WTC11 (cell line): ENCODE results near the gene IL9. TPM values are rescaled to one million over a fixed set of nuclear protein-coding genes. Genes with fewer than 3 reads are reported as not detected.

Experiments
- ATAC-seq: fragments of 200-7000 bp; cut with Tn5 transposase; 2 replicates; pipeline ENCODE4 v1.10.0; 2021; ENCODE audit warnings: mild to moderate bottlenecking, moderate library complexity
- CTCF ChIA-PET: fragments of 300-600 bp; sonication (Branson Sonifier 250); formaldehyde crosslinking; loops from one replicate; lab custom pipeline; 2021; ENCODE audit warnings: antibody characterized with exemption; lab: Charles Lee
- POLR2A ChIA-PET: fragments of 350-600 bp; sonication (Branson Sonifier 250); formaldehyde crosslinking; loops from one replicate; lab custom pipeline; 2021; ENCODE audit warnings: antibody characterized with exemption; lab: Charles Lee
- DNase-seq: peaks from one replicate; pipeline ENCODE4 v3.0.0; 2021; ENCODE audit warnings: low spot score
- H3K27ac Mint-ChIP-seq: 2 replicates; pipeline ENCODE4 v1.8.0; 2021; ENCODE audit warnings: mixed read lengths
- H3K27me3 Mint-ChIP-seq: 2 replicates; pipeline ENCODE4 v1.8.0; 2021; ENCODE audit warnings: low read depth, mild to moderate bottlenecking, moderate library complexity, mixed read lengths
- H3K36me3 Mint-ChIP-seq: 2 replicates; pipeline ENCODE4 v1.8.0; 2021; ENCODE audit warnings: mixed read lengths
- H3K4me1 Mint-ChIP-seq: 2 replicates; pipeline ENCODE4 v1.8.0; 2022; ENCODE audit warnings: mixed read lengths
- H3K4me3 Mint-ChIP-seq: 2 replicates; pipeline ENCODE4 v1.8.0; 2021; ENCODE audit warnings: mild to moderate bottlenecking, moderate library complexity, mixed read lengths
- H3K9me3 Mint-ChIP-seq: 2 replicates; pipeline ENCODE4 v1.8.0; 2021; ENCODE audit warnings: mixed read lengths
- CREM ChIP-seq: sonication (generic); formaldehyde crosslinking; IDR thresholded peaks from 2 replicates; pipeline ENCODE4 v1.8.1; 2022; ENCODE audit warnings: mild to moderate bottlenecking, missing genetic modification reagents, moderate library complexity
- ESRRA ChIP-seq: sonication (generic); formaldehyde crosslinking; IDR thresholded peaks from 2 replicates; pipeline ENCODE4 v1.8.1; 2022; ENCODE audit warnings: mild to moderate bottlenecking, missing genetic modification reagents, borderline replicate concordance
- FOXK1 ChIP-seq: sonication (generic); formaldehyde crosslinking; IDR thresholded peaks from 2 replicates; pipeline ENCODE4 v1.8.0; 2022; ENCODE audit warnings: mild to moderate bottlenecking, moderate library complexity, missing genetic modification reagents
- GRHL2 ChIP-seq: fragments of 250-450 bp; sonication (Bioruptor Pico); IDR thresholded peaks from 2 replicates; pipeline ENCODE4 v1.8.0; 2022; ENCODE audit warnings: mild to moderate bottlenecking, moderate library complexity; ENCODE audit not compliant: insufficient replicate concordance, severe bottlenecking
- NR1H2 ChIP-seq: sonication (generic); formaldehyde crosslinking; IDR thresholded peaks from 2 replicates; pipeline ENCODE4 v1.9.0; 2021; ENCODE audit warnings: mild to moderate bottlenecking, moderate library complexity, missing genetic modification reagents
- TP53 ChIP-seq: sonication (generic); formaldehyde crosslinking; IDR thresholded peaks from 2 replicates; pipeline ENCODE4 v1.8.1; 2023; ENCODE audit warnings: mild to moderate bottlenecking, missing genetic modification reagents
- ZBTB21 ChIP-seq: sonication (generic); formaldehyde crosslinking; IDR thresholded peaks from 2 replicates; pipeline ENCODE4 v1.8.1; 2023; ENCODE audit warnings: mild to moderate bottlenecking, missing genetic modification reagents, borderline replicate concordance
- ZNF671 ChIP-seq: fragments of 250-450 bp; sonication (Bioruptor Pico); IDR thresholded peaks from 2 replicates; pipeline ENCODE4 v1.8.0; 2021; ENCODE audit warnings: mild to moderate bottlenecking
- total RNA-seq: library from RNA; stranded (reverse); gene quantifications from 3 replicates; pipeline ENCODE4 v1.2.3, GENCODE V29; 2021
- TF ChIP-seq, protein P1 (sequence below): sonication (generic); formaldehyde crosslinking; IDR thresholded peaks from 2 replicates; pipeline ENCODE4 v1.8.0; 2023; ENCODE audit warnings: missing genetic modification reagents, mild to moderate bottlenecking, borderline replicate concordance
- TF ChIP-seq, protein P2 (sequence below): sonication (generic); formaldehyde crosslinking; IDR thresholded peaks from 2 replicates; pipeline ENCODE4 v1.8.0; 2022; ENCODE audit warnings: mild to moderate bottlenecking, missing genetic modification reagents
- TF ChIP-seq, protein P3 (sequence below): fragments of 250-450 bp; sonication (Bioruptor Pico); IDR thresholded peaks from 2 replicates; pipeline ENCODE4 v1.9.0; 2021; ENCODE audit warnings: mild to moderate bottlenecking
- TF ChIP-seq, protein P4 (sequence below): sonication (generic); formaldehyde crosslinking; IDR thresholded peaks from 2 replicates; pipeline ENCODE4 v1.8.1; 2022; ENCODE audit warnings: mild to moderate bottlenecking, missing genetic modification reagents, moderate library complexity, borderline replicate concordance
- TF ChIP-seq, protein P5 (sequence below): sonication (generic); formaldehyde crosslinking; IDR thresholded peaks from 2 replicates; pipeline ENCODE4 v1.8.1; 2023; ENCODE audit warnings: mild to moderate bottlenecking, moderate library complexity, missing genetic modification reagents
- TF ChIP-seq, protein P6 (sequence below): fragments of 250-450 bp; sonication (Bioruptor Pico); IDR thresholded peaks from 2 replicates; pipeline ENCODE4 v1.8.0; 2021; ENCODE audit warnings: mild to moderate bottlenecking
- TF ChIP-seq, protein P7 (sequence below): sonication (generic); formaldehyde crosslinking; IDR thresholded peaks from 2 replicates; pipeline ENCODE4 v1.8.0; 2022; ENCODE audit warnings: missing genetic modification reagents
- TF ChIP-seq, protein P8 (sequence below): sonication (generic); formaldehyde crosslinking; IDR thresholded peaks from 2 replicates; pipeline ENCODE4 v1.8.0; 2023; ENCODE audit warnings: missing genetic modification reagents

IL9 gene
- total RNA-seq, 1 experiment from 2014 or later: not detected

DNA sequence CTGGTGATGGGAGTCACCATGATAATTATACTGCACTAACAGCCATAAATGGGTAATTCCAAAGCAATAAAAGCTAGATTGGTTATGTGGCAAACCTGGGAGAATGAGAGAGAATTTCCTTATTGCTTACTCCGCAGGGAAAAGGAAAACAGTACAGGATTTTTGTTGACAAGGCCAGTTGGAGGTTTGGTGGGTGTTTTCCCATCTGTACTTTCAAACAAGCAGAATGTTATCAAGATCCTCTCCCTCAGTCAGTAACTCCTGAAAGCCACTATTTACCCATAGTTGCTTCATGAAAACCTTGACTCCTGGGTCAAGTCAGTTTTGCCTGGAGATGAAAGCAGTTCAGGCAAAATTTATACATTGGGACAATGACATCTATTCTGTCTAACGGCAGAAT, 26.4 kb downstream of the IL9 start (continued):
- TF ChIP-seq, protein P1, sequence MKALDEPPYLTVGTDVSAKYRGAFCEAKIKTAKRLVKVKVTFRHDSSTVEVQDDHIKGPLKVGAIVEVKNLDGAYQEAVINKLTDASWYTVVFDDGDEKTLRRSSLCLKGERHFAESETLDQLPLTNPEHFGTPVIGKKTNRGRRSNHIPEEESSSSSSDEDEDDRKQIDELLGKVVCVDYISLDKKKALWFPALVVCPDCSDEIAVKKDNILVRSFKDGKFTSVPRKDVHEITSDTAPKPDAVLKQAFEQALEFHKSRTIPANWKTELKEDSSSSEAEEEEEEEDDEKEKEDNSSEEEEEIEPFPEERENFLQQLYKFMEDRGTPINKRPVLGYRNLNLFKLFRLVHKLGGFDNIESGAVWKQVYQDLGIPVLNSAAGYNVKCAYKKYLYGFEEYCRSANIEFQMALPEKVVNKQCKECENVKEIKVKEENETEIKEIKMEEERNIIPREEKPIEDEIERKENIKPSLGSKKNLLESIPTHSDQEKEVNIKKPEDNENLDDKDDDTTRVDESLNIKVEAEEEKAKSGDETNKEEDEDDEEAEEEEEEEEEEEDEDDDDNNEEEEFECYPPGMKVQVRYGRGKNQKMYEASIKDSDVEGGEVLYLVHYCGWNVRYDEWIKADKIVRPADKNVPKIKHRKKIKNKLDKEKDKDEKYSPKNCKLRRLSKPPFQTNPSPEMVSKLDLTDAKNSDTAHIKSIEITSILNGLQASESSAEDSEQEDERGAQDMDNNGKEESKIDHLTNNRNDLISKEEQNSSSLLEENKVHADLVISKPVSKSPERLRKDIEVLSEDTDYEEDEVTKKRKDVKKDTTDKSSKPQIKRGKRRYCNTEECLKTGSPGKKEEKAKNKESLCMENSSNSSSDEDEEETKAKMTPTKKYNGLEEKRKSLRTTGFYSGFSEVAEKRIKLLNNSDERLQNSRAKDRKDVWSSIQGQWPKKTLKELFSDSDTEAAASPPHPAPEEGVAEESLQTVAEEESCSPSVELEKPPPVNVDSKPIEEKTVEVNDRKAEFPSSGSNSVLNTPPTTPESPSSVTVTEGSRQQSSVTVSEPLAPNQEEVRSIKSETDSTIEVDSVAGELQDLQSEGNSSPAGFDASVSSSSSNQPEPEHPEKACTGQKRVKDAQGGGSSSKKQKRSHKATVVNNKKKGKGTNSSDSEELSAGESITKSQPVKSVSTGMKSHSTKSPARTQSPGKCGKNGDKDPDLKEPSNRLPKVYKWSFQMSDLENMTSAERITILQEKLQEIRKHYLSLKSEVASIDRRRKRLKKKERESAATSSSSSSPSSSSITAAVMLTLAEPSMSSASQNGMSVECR (CRISPR knock-in tag): no peak
- no peak for TF ChIP-seq ZBTB21
- TF ChIP-seq ESRRA (CRISPR knock-in tag): no peak
- no peak for TF ChIP-seq CREM (CRISPR knock-in tag)
- TF ChIP-seq, protein P2, sequence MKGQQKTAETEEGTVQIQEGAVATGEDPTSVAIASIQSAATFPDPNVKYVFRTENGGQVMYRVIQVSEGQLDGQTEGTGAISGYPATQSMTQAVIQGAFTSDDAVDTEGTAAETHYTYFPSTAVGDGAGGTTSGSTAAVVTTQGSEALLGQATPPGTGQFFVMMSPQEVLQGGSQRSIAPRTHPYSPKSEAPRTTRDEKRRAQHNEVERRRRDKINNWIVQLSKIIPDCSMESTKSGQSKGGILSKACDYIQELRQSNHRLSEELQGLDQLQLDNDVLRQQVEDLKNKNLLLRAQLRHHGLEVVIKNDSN (CRISPR knock-in tag): no peak
- no peak for TF ChIP-seq GRHL2 (CRISPR knock-in tag)
- TF ChIP-seq, protein P3, sequence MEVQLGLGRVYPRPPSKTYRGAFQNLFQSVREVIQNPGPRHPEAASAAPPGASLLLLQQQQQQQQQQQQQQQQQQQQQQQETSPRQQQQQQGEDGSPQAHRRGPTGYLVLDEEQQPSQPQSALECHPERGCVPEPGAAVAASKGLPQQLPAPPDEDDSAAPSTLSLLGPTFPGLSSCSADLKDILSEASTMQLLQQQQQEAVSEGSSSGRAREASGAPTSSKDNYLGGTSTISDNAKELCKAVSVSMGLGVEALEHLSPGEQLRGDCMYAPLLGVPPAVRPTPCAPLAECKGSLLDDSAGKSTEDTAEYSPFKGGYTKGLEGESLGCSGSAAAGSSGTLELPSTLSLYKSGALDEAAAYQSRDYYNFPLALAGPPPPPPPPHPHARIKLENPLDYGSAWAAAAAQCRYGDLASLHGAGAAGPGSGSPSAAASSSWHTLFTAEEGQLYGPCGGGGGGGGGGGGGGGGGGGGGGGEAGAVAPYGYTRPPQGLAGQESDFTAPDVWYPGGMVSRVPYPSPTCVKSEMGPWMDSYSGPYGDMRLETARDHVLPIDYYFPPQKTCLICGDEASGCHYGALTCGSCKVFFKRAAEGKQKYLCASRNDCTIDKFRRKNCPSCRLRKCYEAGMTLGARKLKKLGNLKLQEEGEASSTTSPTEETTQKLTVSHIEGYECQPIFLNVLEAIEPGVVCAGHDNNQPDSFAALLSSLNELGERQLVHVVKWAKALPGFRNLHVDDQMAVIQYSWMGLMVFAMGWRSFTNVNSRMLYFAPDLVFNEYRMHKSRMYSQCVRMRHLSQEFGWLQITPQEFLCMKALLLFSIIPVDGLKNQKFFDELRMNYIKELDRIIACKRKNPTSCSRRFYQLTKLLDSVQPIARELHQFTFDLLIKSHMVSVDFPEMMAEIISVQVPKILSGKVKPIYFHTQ (CRISPR knock-in tag): no peak
- TF ChIP-seq, protein P4, sequence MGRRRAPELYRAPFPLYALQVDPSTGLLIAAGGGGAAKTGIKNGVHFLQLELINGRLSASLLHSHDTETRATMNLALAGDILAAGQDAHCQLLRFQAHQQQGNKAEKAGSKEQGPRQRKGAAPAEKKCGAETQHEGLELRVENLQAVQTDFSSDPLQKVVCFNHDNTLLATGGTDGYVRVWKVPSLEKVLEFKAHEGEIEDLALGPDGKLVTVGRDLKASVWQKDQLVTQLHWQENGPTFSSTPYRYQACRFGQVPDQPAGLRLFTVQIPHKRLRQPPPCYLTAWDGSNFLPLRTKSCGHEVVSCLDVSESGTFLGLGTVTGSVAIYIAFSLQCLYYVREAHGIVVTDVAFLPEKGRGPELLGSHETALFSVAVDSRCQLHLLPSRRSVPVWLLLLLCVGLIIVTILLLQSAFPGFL (CRISPR knock-in tag): no peak
- TF ChIP-seq FOXK1: no peak
- TF ChIP-seq, protein P5, sequence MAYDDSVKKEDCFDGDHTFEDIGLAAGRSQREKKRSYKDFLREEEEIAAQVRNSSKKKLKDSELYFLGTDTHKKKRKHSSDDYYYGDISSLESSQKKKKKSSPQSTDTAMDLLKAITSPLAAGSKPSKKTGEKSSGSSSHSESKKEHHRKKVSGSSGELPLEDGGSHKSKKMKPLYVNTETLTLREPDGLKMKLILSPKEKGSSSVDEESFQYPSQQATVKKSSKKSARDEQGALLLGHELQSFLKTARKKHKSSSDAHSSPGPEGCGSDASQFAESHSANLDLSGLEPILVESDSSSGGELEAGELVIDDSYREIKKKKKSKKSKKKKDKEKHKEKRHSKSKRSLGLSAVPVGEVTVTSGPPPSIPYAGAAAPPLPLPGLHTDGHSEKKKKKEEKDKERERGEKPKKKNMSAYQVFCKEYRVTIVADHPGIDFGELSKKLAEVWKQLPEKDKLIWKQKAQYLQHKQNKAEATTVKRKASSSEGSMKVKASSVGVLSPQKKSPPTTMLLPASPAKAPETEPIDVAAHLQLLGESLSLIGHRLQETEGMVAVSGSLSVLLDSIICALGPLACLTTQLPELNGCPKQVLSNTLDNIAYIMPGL (CRISPR knock-in tag): no peak
- TF ChIP-seq, protein P6, sequence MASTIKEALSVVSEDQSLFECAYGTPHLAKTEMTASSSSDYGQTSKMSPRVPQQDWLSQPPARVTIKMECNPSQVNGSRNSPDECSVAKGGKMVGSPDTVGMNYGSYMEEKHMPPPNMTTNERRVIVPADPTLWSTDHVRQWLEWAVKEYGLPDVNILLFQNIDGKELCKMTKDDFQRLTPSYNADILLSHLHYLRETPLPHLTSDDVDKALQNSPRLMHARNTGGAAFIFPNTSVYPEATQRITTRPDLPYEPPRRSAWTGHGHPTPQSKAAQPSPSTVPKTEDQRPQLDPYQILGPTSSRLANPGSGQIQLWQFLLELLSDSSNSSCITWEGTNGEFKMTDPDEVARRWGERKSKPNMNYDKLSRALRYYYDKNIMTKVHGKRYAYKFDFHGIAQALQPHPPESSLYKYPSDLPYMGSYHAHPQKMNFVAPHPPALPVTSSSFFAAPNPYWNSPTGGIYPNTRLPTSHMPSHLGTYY (CRISPR knock-in tag): no peak

DNA sequence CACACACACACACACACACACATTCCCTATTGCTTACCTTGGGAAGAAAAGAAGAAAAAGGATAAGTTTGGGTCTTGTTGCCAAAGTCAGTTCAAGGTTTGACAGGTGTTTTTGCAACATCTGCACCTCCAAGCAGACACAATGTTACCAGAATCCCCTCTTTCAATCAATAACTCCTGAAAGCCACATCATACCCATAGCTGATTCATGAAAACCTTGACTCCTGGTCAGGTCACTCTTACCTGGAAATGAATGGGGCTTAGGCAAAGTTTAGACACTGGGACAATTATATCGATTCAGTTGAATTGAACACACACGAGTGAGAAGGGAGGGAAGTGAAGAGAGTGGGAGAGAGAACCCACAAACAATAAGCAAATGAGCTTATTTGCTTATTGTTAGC, 27.0 kb downstream of the IL9 start:
- H3K4me1 Mint-ChIP-seq: no peaks in the 10 kb centered on the region
- ChIA-PET POLR2A (no interaction called here), CTCF (interaction anchor here (1.3 to 1.5 kb wide), 2 partner anchors 11 to 34 kb away, joined by 6 to 7 read pairs; partner anchors contain the start of gene SLC25A48)
- DNase-seq (no peak), ATAC-seq (no peak)
- no peak overlapping the region for H3K27ac Mint-ChIP-seq
- no peaks in the 10 kb centered on the region for H3K36me3 Mint-ChIP-seq
- peaks cover 3% of the 10 kb centered on the region; the same call in 1 of the 2 replicates for H3K27me3 Mint-ChIP-seq
- H3K9me3 Mint-ChIP-seq: no peaks in the 10 kb centered on the region
- no peak overlapping the region for H3K4me3 Mint-ChIP-seq
- TF ChIP-seq, protein P7, sequence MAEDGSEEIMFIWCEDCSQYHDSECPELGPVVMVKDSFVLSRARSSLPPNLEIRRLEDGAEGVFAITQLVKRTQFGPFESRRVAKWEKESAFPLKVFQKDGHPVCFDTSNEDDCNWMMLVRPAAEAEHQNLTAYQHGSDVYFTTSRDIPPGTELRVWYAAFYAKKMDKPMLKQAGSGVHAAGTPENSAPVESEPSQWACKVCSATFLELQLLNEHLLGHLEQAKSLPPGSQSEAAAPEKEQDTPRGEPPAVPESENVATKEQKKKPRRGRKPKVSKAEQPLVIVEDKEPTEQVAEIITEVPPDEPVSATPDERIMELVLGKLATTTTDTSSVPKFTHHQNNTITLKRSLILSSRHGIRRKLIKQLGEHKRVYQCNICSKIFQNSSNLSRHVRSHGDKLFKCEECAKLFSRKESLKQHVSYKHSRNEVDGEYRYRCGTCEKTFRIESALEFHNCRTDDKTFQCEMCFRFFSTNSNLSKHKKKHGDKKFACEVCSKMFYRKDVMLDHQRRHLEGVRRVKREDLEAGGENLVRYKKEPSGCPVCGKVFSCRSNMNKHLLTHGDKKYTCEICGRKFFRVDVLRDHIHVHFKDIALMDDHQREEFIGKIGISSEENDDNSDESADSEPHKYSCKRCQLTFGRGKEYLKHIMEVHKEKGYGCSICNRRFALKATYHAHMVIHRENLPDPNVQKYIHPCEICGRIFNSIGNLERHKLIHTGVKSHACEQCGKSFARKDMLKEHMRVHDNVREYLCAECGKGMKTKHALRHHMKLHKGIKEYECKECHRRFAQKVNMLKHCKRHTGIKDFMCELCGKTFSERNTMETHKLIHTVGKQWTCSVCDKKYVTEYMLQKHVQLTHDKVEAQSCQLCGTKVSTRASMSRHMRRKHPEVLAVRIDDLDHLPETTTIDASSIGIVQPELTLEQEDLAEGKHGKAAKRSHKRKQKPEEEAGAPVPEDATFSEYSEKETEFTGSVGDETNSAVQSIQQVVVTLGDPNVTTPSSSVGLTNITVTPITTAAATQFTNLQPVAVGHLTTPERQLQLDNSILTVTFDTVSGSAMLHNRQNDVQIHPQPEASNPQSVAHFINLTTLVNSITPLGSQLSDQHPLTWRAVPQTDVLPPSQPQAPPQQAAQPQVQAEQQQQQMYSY (CRISPR knock-in tag): no peak
- TF ChIP-seq NR1H2 (CRISPR knock-in tag) (no peak), ZNF671 (CRISPR knock-in tag) (no peak), TP53 (CRISPR knock-in tag) (no peak)
- TF ChIP-seq, protein P8, sequence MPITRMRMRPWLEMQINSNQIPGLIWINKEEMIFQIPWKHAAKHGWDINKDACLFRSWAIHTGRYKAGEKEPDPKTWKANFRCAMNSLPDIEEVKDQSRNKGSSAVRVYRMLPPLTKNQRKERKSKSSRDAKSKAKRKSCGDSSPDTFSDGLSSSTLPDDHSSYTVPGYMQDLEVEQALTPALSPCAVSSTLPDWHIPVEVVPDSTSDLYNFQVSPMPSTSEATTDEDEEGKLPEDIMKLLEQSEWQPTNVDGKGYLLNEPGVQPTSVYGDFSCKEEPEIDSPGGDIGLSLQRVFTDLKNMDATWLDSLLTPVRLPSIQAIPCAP (CRISPR knock-in tag): no peak
